A549 treated with ZK216348 at 1 μM for 4 hours (cell line): Measurements from ENCODE around the gene POLR3C. TPM values are rescaled to one million over a fixed set of nuclear protein-coding genes. Genes with fewer than 3 reads are reported as not detected.

Experiments used
- total RNA-seq: library from RNA; stranded (reverse); fragments of 200-300 nt; extraction: Qiagen RNA extraction; gene quantifications from 5 replicates; pipeline ENCODE4 v1.2.3, GENCODE V29; 2022; ENCODE audit warnings: low read depth

The POLR3C gene
- 33.2 to 36.2 TPM (median 34.6 TPM) in 5 replicates for total RNA-seq

GRCh38 chr1:145823565-145824498 lies at the start of gene POLR3C, which contains the start of gene RNF115:
TSS of gene POLR3C (plus strand) at chr1:145824200. CDS start at chr1:145825777, 1,577 bp downstream.
TSS of gene RNF115 (minus strand) at chr1:145824095. CDS start at chr1:145823873, 222 bp downstream.

GRCh38 chr1:145845514-145846161 lies 21.6 kb downstream of the POLR3C start, which contains the start of gene NUDT17:
TSS of gene NUDT17 (plus strand) at chr1:145845630. CDS start at chr1:145845641, 11 bp downstream.

GRCh38 chr1:145858901-145859490 lies 35.0 kb downstream of the POLR3C start, which contains the start of gene PIAS3:
TSS of gene PIAS3 (minus strand) at chr1:145859081. CDS start at chr1:145858990, 91 bp downstream.

GRCh38 chr1:145885738-145886287 lies 61.8 kb downstream of the POLR3C start, which contains the start of gene ANKRD35:
TSS of gene ANKRD35 (minus strand) at chr1:145885866. CDS start at chr1:145885758, 108 bp downstream.

Other genes starting within 250 kb of the POLR3C start
- 12.9 to 16.4 TPM (median 15.4 TPM) in 5 replicates for gene GPR89A, start 216.2 kb upstream of the POLR3C start, total RNA-seq
- gene PDZK1, start 116.8 kb upstream of the POLR3C start, total RNA-seq = 0.39 to 1.7 TPM (median 0.98 TPM) in 5 replicates
- gene CD160, start 104.7 kb upstream of the POLR3C start, total RNA-seq = not detected in 5 replicates
- 11.1 to 12.5 TPM (median 12.1 TPM) in 5 replicates for gene RNF115, start 105 bp upstream of the POLR3C start, total RNA-seq
- 5.2 to 7.7 TPM (median 6.4 TPM) in 5 replicates for gene NUDT17, start 21.4 kb downstream of the POLR3C start, total RNA-seq
- 29.2 to 40.6 TPM (median 34.2 TPM) in 5 replicates for gene PIAS3, start 34.9 kb downstream of the POLR3C start, total RNA-seq
- gene ANKRD35, start 61.7 kb downstream of the POLR3C start, total RNA-seq = not detected in 5 replicates
- gene ITGA10, start 85.8 kb downstream of the POLR3C start, total RNA-seq = 0.88 to 1.7 TPM (median 1.1 TPM) in 5 replicates
- gene PEX11B, start 94.5 kb downstream of the POLR3C start, total RNA-seq = 25.4 to 40.2 TPM (median 31.3 TPM) in 5 replicates
- gene RBM8A, start 103.3 kb downstream of the POLR3C start, total RNA-seq = 207 to 293 TPM (median 217 TPM) in 5 replicates
- 7.7 to 12.6 TPM (median 12.0 TPM) in 5 replicates for gene LIX1L, start 133.8 kb downstream of the POLR3C start, total RNA-seq
- gene ANKRD34A, start 140.4 kb downstream of the POLR3C start, total RNA-seq = 0.11 to 0.36 TPM (median 0.20 TPM) in 5 replicates
- 10.3 to 13.0 TPM (median 11.8 TPM) in 5 replicates for gene POLR3GL, start 140.5 kb downstream of the POLR3C start, total RNA-seq
- gene TXNIP, start 172.4 kb downstream of the POLR3C start, total RNA-seq = 0.14 to 0.45 TPM (median 0.28 TPM) in 5 replicates
- gene HJV, start 197.5 kb downstream of the POLR3C start, total RNA-seq = not detected in 5 replicates